Caki2 (cell line): ENCODE data around the gene SLCO1B3. TPM values are rescaled to one million over a fixed set of nuclear protein-coding genes. Genes with fewer than 3 reads are reported as not detected.

Source experiments
- DNase-seq: peaks from one replicate; pipeline ENCODE4 v3.0.0-alpha.2; 2015; ENCODE audit warnings: low read depth
- in situ Hi-C: cut with HindIII; loops from 2 replicates; pipeline ENCODE4 v1.10.0; 2016; ENCODE audit warnings: low sequenced_read_pairs, low pct_unique_long_range_greater_than_20kb, mixed read lengths
- total RNA-seq: library from RNA; depleted of rRNA; stranded (reverse); fragments of >200 nt; shearing (Covaris generic); gene quantifications from 2 replicates; pipeline ENCODE4 v1.2.3, GENCODE V29; 2014; ENCODE audit warnings: low replicate concordance; rRNA removed

Gene SLCO1B3
- total RNA-seq, 1 experiment from 2014 or later = not detected

- DNase-seq = no peak
- in situ Hi-C loops = no loop called here
Measured at GRCh38 chr12:20863056-20863455, 52.6 kb downstream of the SLCO1B3 start.

GRCh38 chr12:20865873-20866272 is 55.4 kb downstream of the SLCO1B3 start:
- in situ Hi-C loops = no loop called here
- no peak for DNase-seq

GRCh38 chr12:20868277-20868676 is 57.8 kb downstream of the SLCO1B3 start:
- in situ Hi-C loops = no loop called here
- DNase-seq = no peak

- DNase-seq = no peak
- in situ Hi-C loops = no loop called here
Measured at GRCh38 chr12:20883288-20883687, 72.8 kb downstream of the SLCO1B3 start.

GRCh38 chr12:20885116-20885515 is 74.6 kb downstream of the SLCO1B3 start:
- in situ Hi-C loops = no loop called here
- no peak for DNase-seq

- no peak for DNase-seq
- in situ Hi-C loops = no loop called here
Measured at GRCh38 chr12:20885552-20885951, 75.0 kb downstream of the SLCO1B3 start.

- in situ Hi-C loops = no loop called here
- no peak for DNase-seq
Measured at GRCh38 chr12:20917269-20917668, 106.8 kb downstream of the SLCO1B3 start.

- in situ Hi-C loops = no loop called here
- DNase-seq = no peak
Measured at GRCh38 chr12:20917819-20918218, 107.3 kb downstream of the SLCO1B3 start.

GRCh38 chr12:20931894-20932293 is 121.4 kb downstream of the SLCO1B3 start:
- no peak for DNase-seq
- in situ Hi-C loops = no loop called here

- DNase-seq = peak; percentile 10
- in situ Hi-C loops = no loop called here
Measured at GRCh38 chr12:20946732-20947131, 136.2 kb downstream of the SLCO1B3 start.

GRCh38 chr12:20950248-20950647 is 139.7 kb downstream of the SLCO1B3 start:
- DNase-seq = peak; percentile 25

GRCh38 chr12:20963303-20963702 is 152.8 kb downstream of the SLCO1B3 start:
- no peak for DNase-seq
- in situ Hi-C loops = no loop called here

More at GRCh38 chr12:20950248-20950647, 139.7 kb downstream of the SLCO1B3 start:
- in situ Hi-C loops = no loop called here

GRCh38 chr12:20963762-20964161 is 153.3 kb downstream of the SLCO1B3 start:
- in situ Hi-C loops = no loop called here

More at GRCh38 chr12:20963762-20964161, 153.3 kb downstream of the SLCO1B3 start:
- no peak for DNase-seq

Other genes starting within 250 kb of the SLCO1B3 start
- gene SLCO1C1, start 115.4 kb upstream of the SLCO1B3 start, total RNA-seq = not detected in 2 replicates